ENCODE measurements around the gene MYCL.
"Not testable (repeated sequence)": the region's sequence is repeated elsewhere in the genome, so short reads cannot be mapped to it uniquely, and the experiment has no call there.

MYCL gene

GRCh38 chr1:39919545-39919944 is 17.8 kb upstream of the MYCL start:
- DNase-seq (ENCODE audit: low spot score): peak; percentile 86
- no peak for FAIRE-seq

- no peak for FAIRE-seq
Measured at GRCh38 chr1:39917825-39918224, 16.1 kb upstream of the MYCL start.

GRCh38 chr1:39915499-39916129 is 13.9 kb upstream of the MYCL start:
- peak; percentile 48 for FAIRE-seq
- no peak for DNase-seq (ENCODE audit: low spot score)

More at GRCh38 chr1:39917825-39918224, 16.1 kb upstream of the MYCL start:
- no peak for DNase-seq (ENCODE audit: low spot score)

GRCh38 chr1:39913136-39913535 is 11.4 kb upstream of the MYCL start:
- not testable (repeated sequence) for FAIRE-seq; DNase-seq (ENCODE audit: low spot score)

GRCh38 chr1:39910263-39910662 is 8.5 kb upstream of the MYCL start:
- no peak for FAIRE-seq
- DNase-seq (ENCODE audit: low spot score): no peak

- FAIRE-seq: no peak
- no peak for DNase-seq (ENCODE audit: low spot score)
Measured at GRCh38 chr1:39908534-39908933, 6.8 kb upstream of the MYCL start.

GRCh38 chr1:39907528-39908453 is 6.1 kb upstream of the MYCL start:
- FAIRE-seq: no peak
- no peak for DNase-seq (ENCODE audit: low spot score)

GRCh38 chr1:39905172-39905571 is 3.5 kb upstream of the MYCL start:
- DNase-seq (ENCODE audit: low spot score): no peak
- no peak for FAIRE-seq

- no peak for FAIRE-seq
- DNase-seq (ENCODE audit: low spot score): no peak
Measured at GRCh38 chr1:39902460-39902807, 717 bp upstream of the MYCL start.

- no peak for FAIRE-seq
- DNase-seq (ENCODE audit: low spot score): no peak
Measured at GRCh38 chr1:39901464-39901713, 328 bp downstream of the MYCL start.

GRCh38 chr1:39900662-39901463 is 854 bp downstream of the MYCL start:
- FAIRE-seq: peak; percentile 55
- DNase-seq (ENCODE audit: low spot score): peak; percentile 54

- no peak for FAIRE-seq
- DNase-seq (ENCODE audit: low spot score): no peak
Measured at GRCh38 chr1:39899611-39900538, 1.8 kb downstream of the MYCL start.

- DNase-seq (ENCODE audit: low spot score) (peak; percentile 61), FAIRE-seq (peak; percentile 30)
Measured at GRCh38 chr1:39898648-39899603, 2.8 kb downstream of the MYCL start.

- DNase-seq (ENCODE audit: low spot score) (no peak), FAIRE-seq (no peak)
Measured at GRCh38 chr1:39898191-39898590, 3.5 kb downstream of the MYCL start.

- FAIRE-seq (no peak), DNase-seq (ENCODE audit: low spot score) (no peak)
Measured at GRCh38 chr1:39896909-39897685, 4.6 kb downstream of the MYCL start.

- DNase-seq (ENCODE audit: low spot score): no peak
- FAIRE-seq: no peak
Measured at GRCh38 chr1:39895731-39896480, 5.8 kb downstream of the MYCL start.

GRCh38 chr1:39894884-39895495 is 6.7 kb downstream of the MYCL start:
- peak; percentile 13 for FAIRE-seq

More at GRCh38 chr1:39894884-39895495, 6.7 kb downstream of the MYCL start:
- no peak for DNase-seq (ENCODE audit: low spot score)

Data from urothelium cell line (cell line).